ENCODE data around the gene BHLHA15.

The BHLHA15 gene

GRCh38 chr7:98224701-98225181 lies 13.5 kb downstream of the BHLHA15 start:
- ChIA-PET POLR2A (no interaction called here), CTCF (no interaction called here)
- no peak for DNase-seq (ENCODE audit: extremely low spot score)
- TF ChIP-seq CTCF (IDR thresholded peaks at IDR 0.05; ENCODE audit: control extremely low read depth, extremely low read depth, low read depth, missing control alignments), result no peak

GRCh38 chr7:98225913-98226614 lies 14.8 kb downstream of the BHLHA15 start:
- TF ChIP-seq CTCF (IDR thresholded peaks at IDR 0.05; ENCODE audit: control extremely low read depth, extremely low read depth, low read depth, missing control alignments), result no peak
- no peak for DNase-seq (ENCODE audit: extremely low spot score)
- POLR2A ChIA-PET, result no interaction called here
- CTCF ChIA-PET, result interaction anchor here (1.3 kb wide), 1 partner anchor 58 kb away, joined by 3 read pairs; no protein-coding TSS in a partner anchor

GRCh38 chr7:98227939-98228338 lies 16.7 kb downstream of the BHLHA15 start:
- ChIA-PET POLR2A (no interaction called here), CTCF (no interaction called here)
- TF ChIP-seq CTCF (IDR thresholded peaks at IDR 0.05; ENCODE audit: control extremely low read depth, extremely low read depth, low read depth, missing control alignments), result no peak
- no peak for DNase-seq (ENCODE audit: extremely low spot score)

GRCh38 chr7:98228801-98229200 lies 17.6 kb downstream of the BHLHA15 start:
- CTCF ChIA-PET, result no interaction called here
- no peak for DNase-seq (ENCODE audit: extremely low spot score)
- POLR2A ChIA-PET, result no interaction called here
- no peak for TF ChIP-seq CTCF (IDR thresholded peaks at IDR 0.05; ENCODE audit: control extremely low read depth, extremely low read depth, low read depth, missing control alignments)

GRCh38 chr7:98229441-98229840 lies 18.2 kb downstream of the BHLHA15 start:
- TF ChIP-seq CTCF (IDR thresholded peaks at IDR 0.05; ENCODE audit: control extremely low read depth, extremely low read depth, low read depth, missing control alignments), result no peak
- POLR2A ChIA-PET, result no interaction called here
- CTCF ChIA-PET, result no interaction called here
- no peak for DNase-seq (ENCODE audit: extremely low spot score)

- ChIA-PET CTCF (no interaction called here), POLR2A (no interaction called here)
- no peak for DNase-seq (ENCODE audit: extremely low spot score)
- no peak for TF ChIP-seq CTCF (IDR thresholded peaks at IDR 0.05; ENCODE audit: control extremely low read depth, extremely low read depth, low read depth, missing control alignments)
These were observed 18.9 kb downstream of the BHLHA15 start for GRCh38 chr7:98229991-98230745.
